ENCODE data around the gene MEST.

GRCh38 chr7:130452951-130453350, 38.9 kb upstream of the MEST start:
- TF ChIP-seq EZH2 (IDR thresholded peaks at IDR 0.05; ENCODE audit: borderline replicate concordance, low read depth, low read length, poor library complexity, severe bottlenecking) (no peak), CTCF (conservative IDR thresholded peaks at IDR 0.05; ENCODE audit: low read depth, low read length) (no peak)

Data from A673 (cell line).